T-helper 2 cell treated with Interferon-gamma antibody and Interleukin-4, amounts not matched to agents 100 ng/mL and 5 ng/mL, for 36 hours (primary cell): ENCODE measurements around the gene PLCB3. TPM values are rescaled to one million over a fixed set of nuclear protein-coding genes. Genes with fewer than 3 reads are reported as not detected.

Source experiments
- intact Hi-C: fragments of 100-400 bp; cut with micrococcal nuclease; formaldehyde crosslinking; loops from one replicate; pipeline ENCODE4 v1.15.1; 2023
- total RNA-seq: library from RNA; stranded (reverse); gene quantifications from 2 replicates; pipeline ENCODE4 v1.2.3, GENCODE V29; 2022

Gene PLCB3
- total RNA-seq, 1 donor from 2014 or later: 12.7 TPM

DNA sequence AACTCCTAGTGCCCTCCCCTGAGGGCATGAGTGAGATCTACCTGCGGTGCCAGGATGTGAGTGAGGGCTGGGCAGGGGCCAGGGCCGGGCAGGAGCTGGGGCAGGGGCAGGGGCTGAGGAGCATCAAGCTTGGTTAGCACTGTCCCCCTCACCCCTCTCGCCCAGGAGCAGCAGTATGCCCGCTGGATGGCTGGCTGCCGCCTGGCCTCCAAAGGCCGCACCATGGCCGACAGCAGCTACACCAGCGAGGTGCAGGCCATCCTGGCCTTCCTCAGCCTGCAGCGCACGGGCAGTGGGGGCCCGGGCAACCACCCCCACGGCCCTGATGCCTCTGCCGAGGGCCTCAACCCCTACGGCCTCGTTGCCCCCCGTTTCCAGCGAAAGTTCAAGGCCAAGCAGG lies 31.1 kb upstream of the PLCB3 start:
- intact Hi-C loops: no loop called here

GRCh38 chr11:64220798-64221197 lies 30.5 kb upstream of the PLCB3 start:
- intact Hi-C loops: no loop called here

- intact Hi-C loops: no loop called here
Observed at GRCh38 chr11:64222651-64223000, 28.7 kb upstream of the PLCB3 start.

DNA sequence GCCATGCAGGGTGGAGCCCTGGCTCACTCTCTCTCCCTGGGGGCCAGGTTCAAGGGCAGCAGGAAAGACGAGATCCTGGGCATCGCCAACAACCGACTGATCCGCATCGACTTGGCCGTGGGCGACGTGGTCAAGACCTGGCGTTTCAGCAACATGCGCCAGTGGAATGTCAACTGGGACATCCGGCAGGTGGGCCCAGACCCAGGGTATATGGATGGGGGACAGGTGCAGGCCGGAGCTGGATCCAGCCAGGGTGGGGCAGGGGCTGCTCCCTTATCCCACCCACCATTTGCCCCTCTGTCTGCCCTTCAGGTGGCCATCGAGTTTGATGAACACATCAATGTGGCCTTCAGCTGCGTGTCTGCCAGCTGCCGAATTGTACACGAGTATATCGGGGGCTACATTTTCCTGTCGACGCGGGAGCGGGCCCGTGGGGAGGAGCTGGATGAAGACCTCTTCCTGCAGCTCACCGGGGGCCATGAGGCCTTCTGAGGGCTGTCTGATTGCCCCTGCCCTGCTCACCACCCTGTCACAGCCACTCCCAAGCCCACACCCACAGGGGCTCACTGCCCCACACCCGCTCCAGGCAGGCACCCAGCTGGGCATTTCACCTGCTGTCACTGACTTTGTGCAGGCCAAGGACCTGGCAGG lies 28.2 kb upstream of the PLCB3 start:
- intact Hi-C loops: no loop called here

DNA sequence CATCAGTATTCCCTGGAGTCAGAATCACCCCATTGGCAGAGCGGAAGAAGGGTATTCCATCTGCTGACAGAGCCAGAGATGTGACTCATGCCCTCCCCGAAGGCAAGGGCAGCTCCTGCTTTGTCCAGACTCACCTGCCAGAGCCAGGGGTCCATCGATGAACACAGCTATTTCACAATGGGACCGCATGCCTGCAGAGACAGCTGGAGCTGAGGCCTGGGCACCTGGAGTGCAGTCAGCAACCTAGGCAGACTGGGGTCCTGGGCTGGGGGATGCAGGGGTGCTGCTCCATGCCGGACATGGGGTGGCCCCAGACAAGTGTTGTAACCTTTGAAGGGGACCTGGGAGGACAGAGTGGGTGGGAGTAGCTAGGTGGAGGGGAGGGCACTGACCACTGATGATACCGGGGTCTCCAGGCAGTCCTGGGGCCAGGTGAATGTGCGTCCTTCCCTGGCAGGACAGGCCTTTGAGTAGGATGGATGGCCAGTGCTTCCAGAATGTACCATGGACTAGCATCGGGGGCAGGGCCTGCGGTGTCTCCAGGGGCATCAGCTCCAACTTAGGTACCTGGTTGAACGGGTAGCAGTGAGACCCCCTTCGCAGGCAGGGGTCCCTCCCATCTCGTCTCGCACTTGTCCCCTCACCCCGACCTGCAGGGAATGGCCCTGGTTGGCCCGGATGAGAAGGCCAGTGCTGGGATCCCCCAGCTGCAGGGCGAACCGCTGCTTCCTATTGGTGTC lies 27.0 kb upstream of the PLCB3 start:
- intact Hi-C loops: no loop called here

DNA sequence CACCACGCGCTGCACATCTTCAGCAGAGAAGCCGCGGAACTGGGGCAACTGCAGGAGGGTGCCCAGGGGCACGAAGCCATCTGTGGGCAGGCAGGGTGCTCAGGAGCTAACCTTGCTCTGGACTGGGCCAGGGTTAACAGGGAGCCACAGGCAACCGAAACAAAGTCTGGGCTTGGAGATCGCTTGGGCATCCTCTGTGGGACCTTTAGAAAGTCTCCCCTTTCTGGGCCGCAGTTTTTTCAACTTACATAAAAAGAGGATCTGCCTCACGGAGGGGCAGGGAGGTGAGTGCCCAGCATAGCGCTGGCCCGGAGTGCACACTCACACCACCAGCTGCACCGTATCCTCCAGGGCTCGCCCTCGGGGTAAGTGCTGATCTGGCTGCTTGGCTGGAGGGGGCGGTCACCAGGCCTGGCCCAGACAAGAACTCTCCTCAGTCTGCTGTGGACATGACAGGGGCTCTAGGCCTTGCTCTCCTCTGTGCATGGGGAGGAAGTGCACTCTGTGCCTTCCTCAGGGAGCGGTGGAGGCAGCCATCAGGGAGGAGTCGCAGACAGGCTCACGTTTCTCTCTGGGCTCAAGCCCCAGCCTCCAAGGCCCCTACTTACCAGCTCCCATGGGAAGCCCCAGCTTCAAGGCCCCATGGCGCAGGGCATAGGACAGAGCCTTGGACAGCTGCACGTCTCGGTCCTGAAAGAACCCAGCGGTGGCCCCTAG lies 26.3 kb upstream of the PLCB3 start:
- intact Hi-C loops: no loop called here

GRCh38 chr11:64225608-64226506 lies 25.5 kb upstream of the PLCB3 start, which contains the start of the genes NUDT22 and TRPT1:
TSS of gene NUDT22 (plus strand) at chr11:64226274. CDS start at chr11:64226653, 379 bp downstream.
TSS of gene TRPT1 (minus strand) at chr11:64226186. CDS start at chr11:64225860, 326 bp downstream.
- intact Hi-C loops: loop anchor here (1.0 to 2.0 kb wide), 3 partner anchors 15 to 43 kb away; partner anchors contain the start of genes FERMT3 and FKBP2

GRCh38 chr11:64226507-64227051 lies 24.8 kb upstream of the PLCB3 start:
- intact Hi-C loops: loop anchor here (1.0 to 2.0 kb wide), 3 partner anchors 14 to 43 kb away; partner anchors contain the start of genes FERMT3 and FKBP2

DNA sequence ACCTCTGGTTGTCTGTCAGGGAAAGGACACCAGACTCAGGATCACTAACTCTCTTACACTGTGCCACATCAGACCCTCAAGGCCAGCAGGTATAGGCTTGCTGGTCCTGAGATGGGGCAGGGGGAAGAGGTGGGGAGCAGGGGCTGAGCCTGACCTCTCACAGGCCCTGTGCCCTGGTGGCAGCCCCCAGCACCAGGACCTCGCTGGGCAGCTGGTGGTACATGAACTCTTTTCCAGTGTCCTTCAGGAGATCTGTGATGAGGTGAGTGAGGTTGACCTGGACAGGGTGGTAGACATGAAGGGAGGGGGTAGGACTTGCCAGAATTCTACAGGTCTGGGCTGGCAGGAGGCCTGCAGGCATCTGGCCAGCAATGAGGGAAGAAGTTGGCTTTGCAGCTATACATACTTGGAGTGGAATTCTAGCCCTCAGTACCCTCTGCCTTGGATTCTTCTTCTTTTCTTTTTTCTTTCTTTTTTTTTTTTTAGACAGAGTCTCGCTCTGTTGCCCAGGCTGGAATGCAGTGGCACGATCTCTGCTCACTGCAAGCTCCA lies 23.8 kb upstream of the PLCB3 start:
- intact Hi-C loops: loop anchor here (2.0 kb wide), 2 partner anchors 13 to 21 kb away; partner anchors contain the start of genes FERMT3 and FKBP2

DNA sequence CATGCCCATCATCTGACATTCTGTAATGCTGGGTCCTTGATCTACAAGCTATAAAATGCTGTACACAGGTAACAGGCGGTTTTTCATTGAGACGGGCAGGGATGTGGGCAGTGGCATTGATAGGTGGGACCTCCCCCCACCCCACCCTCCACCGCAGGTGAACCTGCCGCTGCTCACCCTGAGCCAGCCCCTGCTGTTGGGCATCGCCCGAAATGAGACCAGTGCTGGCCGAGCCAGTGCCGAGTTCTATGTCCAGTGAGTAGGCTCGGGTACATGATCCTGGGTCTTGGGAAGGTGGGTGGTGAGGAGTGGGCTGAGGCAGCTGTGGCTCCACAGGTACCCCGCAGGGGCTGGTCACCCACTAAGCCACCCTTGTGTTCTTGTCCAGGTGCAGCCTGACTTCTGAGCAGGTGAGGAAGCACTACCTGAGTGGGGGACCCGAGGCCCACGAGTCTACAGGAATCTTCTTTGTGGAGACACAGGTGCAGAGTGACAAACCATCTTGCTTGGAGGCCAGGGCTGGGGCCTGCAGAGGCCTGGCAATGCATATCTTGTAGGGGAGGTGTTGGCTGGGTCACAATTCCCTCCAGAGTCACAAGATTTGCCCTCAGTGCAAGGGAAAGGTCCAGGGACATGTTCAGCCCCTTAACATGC lies 22.1 kb upstream of the PLCB3 start:
- intact Hi-C loops: no loop called here

DNA sequence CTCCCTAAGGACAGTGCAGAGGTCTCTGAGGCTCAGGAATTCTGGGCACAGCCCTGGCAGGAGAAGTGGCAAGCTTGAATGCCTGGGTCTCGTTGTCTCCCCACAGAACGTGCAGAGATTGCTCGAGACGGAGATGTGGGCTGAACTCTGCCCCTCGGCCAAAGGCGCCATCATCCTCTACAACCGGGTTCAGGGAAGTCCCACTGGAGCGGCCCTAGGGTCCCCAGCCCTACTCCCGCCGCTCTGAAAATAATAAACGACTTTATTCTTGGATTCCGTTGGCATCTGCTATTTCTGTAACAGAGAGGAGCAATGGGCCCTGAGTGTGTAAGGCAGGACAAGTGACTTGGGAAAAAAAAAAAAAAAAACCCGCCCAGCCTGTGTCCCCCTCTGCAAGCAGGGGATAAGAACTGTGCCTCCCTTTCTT lies 21.6 kb upstream of the PLCB3 start:
- intact Hi-C loops: loop anchor here (1.0 kb wide), 2 partner anchors 12 to 76 kb away; partner anchors contain the start of genes ESRRA and FKBP2

GRCh38 chr11:64230171-64230984 lies 21.0 kb upstream of the PLCB3 start, which contains the start of gene DNAJC4:
TSS of gene DNAJC4 (plus strand) at chr11:64230548. CDS start at chr11:64230855, 307 bp downstream.
- intact Hi-C loops: loop anchor here (1.0 kb wide), 2 partner anchors 11 to 75 kb away; partner anchors contain the start of genes ESRRA and FKBP2

- intact Hi-C loops: loop anchor here (1.0 kb wide), 2 partner anchors 10 to 74 kb away; partner anchors contain the start of genes ESRRA and FKBP2
Observed at GRCh38 chr11:64230985-64231365, 20.4 kb upstream of the PLCB3 start.

DNA sequence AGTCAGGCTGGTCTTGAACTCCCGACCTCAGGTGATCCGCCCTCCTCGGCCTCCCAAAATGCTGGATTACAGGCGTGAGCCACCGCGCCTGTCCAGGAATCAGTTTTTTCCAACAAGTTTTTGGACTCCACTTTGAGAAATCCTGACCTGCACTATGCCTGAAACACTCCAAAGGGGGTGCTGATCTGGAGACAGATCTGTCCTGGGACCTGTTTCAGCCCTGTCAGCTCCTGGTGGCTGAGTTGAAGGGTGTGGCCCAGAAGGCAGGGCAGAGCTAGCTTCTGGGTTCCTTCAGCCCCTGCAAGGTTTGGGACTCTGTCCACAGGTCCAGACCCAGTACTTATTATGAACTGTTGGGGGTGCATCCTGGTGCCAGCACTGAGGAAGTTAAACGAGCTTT lies 19.8 kb upstream of the PLCB3 start:
- intact Hi-C loops: no loop called here

DNA sequence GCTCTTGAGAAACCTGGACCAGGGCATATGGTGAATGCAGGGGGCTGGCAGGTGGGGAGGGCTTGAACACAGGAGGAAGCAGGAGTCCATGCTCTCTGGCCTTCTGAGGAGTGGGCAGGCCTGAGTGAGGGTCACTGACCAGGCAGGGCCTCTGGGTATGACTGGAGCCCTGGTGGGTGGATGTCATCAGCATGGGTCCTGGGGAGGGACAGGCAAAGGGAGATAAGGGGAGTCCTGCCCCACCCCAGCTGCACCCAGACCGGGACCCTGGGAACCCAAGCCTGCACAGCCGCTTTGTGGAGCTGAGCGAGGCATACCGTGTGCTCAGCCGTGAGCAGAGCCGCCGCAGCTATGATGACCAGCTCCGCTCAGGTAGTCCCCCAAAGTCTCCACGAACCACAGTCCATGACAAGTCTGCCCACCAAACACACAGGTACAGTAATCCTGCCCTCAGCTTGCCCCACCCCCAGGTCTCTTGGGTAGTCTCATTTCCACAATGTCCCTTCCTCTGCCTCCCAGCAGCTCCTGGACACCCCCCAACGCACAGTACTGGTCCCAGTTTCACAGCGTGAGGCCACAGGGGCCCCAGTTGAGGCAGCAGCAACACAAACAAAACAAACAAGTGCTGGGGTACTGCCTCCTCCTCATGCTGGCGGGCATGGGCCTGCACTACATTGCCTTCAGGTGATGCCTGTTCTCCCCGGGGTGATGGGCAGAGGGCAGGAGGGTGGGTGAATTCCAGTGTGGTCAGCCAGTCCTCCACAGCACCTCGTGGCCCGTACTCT lies 19.0 kb upstream of the PLCB3 start:
- intact Hi-C loops: no loop called here

GRCh38 chr11:64232967-64233315 lies 18.4 kb upstream of the PLCB3 start:
- intact Hi-C loops: no loop called here

GRCh38 chr11:64233913-64234586 lies 17.3 kb upstream of the PLCB3 start, which contains the start of gene VEGFB:
TSS of gene VEGFB (plus strand) at chr11:64234584. CDS start at chr11:64234834, 250 bp downstream.
- intact Hi-C loops: no loop called here
